Measurements from ENCODE around the gene CFTR. TPM values are rescaled to one million over a fixed set of nuclear protein-coding genes. Genes with fewer than 3 reads are reported as not detected.

CFTR gene
- 1.7 TPM in 1 of 2 replicates, not detected in the other for total RNA-seq

DNA sequence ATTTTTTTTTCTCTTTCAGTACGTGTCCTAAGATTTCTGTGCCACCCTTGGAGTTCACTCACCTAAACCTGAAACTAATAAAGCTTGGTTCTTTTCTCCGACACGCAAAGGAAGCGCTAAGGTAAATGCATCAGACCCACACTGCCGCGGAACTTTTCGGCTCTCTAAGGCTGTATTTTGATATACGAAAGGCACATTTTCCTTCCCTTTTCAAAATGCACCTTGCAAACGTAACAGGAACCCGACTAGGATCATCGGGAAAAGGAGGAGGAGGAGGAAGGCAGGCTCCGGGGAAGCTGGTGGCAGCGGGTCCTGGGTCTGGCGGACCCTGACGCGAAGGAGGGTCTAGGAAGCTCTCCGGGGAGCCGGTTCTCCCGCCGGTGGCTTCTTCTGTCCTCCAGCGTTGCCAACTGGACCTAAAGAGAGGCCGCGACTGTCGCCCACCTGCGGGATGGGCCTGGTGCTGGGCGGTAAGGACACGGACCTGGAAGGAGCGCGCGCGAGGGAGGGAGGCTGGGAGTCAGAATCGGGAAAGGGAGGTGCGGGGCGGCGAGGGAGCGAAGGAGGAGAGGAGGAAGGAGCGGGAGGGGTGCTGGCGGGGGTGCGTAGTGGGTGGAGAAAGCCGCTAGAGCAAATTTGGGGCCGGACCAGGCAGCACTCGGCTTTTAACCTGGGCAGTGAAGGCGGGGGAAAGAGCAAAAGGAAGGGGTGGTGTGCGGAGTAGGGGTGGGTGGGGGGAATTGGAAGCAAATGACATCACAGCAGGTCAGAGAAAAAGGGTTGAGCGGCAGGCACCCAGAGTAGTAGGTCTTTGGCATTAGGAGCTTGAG is at the start of gene CFTR:
TSS of gene CFTR (plus strand) at position 801 of the 830 bp plus-strand sequence. CDS start 70 bp downstream, outside the sequence.

Other genes starting within 250 kb of the CFTR start
- gene WNT2, start 157.0 kb upstream of the CFTR start, total RNA-seq = not detected in 2 replicates
- gene ASZ1, start 52.5 kb upstream of the CFTR start, total RNA-seq = not detected in 2 replicates

Data from mammary microvascular endothelial cell (primary cell).